Stimulated activated CD4-positive, alpha-beta T cell treated with anti-CD3 and anti-CD28 coated beads, TNF-alpha, amount 100 ng/mL, for 1 hour (primary cell): ENCODE data around the gene COASY.

Experiments
- DNase-seq, 3 donors: peaks; one replicate each; pipeline ENCODE4 v3.0.0-alpha.2; 2020; ENCODE audit warnings: low read depth in 3 of 3, low spot score in 1 of 3

The COASY gene

DNA sequence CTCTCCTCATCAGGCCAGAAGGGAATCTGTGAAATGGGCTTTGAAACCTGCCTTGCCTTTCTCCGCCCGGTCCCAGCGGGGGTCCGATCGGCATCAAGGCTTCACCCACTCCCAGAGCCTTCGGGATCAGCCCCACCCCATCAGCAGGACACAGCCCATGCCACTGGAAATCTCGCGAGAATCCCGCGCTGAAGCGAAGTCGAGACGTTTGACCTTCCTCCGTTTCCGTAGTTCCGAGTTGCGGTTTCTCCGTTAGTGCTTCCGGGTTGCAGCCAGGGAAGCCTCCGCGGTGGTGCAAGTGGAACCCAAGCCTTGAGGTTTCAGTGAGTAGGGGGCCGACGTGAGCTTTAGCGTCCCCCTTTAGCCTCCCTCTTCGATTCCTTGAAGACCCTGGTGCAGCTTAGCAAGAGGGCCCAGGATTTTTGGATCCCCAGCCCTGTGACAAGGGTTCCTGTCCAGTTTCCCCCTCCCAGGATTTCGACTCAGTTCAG, at the start of gene COASY:
TSS of gene COASY (plus strand) at position 252 of the 491 bp plus-strand sequence. CDS start 475 bp downstream, outside the sequence.
- DNase-seq: peak; percentile 70 to 82 (median 79)

DNA sequence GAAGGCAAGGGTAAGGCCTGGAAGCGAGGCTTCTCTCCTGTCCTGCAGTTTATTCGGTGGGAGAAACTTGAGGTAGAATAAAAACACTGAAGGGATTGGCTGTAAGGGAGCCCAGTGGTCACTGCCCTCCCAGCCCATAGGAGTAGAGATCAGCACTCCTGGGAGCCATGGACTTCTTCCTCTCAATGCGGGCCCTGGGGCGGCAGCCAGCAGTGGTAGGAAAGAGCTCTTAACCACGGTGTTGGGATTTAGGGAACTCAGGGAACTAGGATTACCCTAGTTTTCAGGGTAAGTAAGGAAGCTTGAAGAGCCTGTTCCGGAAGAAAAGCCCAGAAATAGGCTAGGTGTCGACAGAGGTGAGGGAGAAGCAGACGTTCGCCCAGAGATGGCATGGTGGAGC, 49.7 kb upstream of the COASY start:
- no peak for DNase-seq

DNA sequence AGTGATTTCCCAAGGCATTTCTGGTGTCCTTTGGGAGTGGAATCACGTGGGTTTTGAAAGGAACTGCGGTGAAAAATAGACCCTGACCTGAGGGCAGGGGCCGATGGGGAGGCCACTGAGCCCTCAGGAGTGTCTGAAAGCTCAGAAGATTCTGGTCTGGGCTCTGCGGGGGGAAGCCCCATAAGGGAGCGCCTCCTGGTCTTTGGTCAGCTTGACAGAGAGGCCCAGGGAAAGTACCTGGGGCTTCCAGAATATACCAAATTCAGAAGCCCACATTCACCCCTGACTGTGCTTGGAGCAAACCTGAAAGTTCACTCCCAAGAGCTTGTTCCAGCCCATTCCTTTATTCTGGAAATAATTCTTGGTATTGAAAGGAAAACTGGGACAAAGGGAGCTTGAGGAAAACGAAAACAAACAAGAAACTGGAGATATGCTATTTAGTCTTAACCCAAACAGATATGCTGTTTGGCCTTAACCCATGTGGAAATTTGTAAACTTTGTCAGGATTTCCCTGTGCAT, 49.2 kb upstream of the COASY start:
- no peak for DNase-seq

DNA sequence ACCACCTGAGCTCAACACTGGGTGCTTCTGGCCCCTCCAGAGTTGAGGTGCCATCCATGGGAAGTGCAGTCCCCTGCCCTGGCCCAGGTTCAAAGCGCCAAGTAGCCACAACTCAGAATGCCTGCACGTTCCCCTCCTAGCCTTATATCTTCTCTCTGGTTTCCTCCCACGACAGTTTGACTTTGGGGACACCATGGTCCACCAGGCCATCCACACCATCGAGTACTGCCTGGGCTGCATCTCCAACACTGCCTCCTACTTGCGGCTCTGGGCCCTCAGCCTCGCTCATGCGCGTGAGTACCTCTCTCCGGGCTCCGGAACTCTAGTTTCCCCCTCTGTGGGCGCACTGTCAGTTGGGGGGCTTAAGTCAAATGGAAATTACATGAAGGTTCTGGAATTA, 48.3 kb upstream of the COASY start:
- no peak for DNase-seq

DNA sequence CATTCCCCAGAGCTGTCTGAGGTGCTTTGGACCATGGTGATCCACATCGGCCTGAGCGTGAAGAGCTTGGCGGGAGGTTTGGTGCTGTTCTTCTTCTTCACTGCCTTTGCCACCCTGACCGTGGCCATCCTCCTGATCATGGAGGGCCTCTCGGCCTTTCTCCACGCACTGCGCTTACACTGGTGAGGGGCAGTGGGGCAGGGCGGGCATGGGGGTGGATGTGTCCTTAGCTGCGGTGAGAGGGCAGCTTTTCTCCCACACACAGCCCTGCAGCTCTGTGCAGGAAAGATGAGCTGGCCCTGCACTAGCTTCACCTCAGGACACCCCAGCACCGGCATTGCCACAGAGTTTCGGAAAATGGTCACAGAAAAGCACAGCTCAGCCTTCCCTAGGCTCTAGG, 47.7 kb upstream of the COASY start:
- DNase-seq: no peak

DNA sequence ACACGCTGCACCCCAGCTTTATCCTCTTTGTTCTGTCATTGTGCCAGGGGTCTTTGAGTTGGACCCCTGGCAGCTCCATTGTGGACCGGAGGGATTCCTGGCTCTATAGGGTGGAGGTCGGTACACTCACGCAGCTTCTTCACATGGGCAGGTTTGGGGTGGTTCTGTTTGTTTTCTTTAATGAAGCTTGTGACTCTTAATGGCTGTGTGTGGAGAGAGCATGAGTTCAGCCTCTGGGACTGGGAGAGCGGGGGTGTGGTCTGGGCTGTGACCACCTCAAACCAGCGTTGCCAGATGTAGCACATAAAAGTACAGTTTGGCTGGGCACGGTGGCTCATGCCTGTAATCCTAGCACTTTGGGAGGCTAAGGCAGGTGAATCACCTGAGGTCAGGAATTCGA, 47.1 kb upstream of the COASY start:
- no peak for DNase-seq

DNA sequence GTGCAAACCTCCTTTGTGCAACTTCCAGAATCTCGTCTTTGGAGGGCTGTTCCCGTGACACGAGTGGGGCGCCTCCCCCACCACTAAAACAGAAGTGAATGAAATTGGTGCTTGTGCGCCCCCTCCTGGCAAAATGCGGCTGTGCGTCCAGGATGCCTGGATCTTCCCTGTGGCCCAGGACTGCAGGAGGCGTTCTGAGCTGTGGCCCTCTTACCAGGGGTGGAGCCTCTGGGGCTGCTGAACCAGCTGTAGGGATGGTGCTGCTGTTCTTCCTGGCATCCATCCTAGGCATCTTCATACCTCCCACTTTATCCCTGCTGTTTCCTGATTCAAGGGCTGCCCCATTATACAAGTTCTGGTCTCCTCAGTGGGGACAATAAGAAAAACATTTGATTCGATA, 44.4 kb upstream of the COASY start:
- peak; percentile 33 to 77 (median 65) for DNase-seq

DNA sequence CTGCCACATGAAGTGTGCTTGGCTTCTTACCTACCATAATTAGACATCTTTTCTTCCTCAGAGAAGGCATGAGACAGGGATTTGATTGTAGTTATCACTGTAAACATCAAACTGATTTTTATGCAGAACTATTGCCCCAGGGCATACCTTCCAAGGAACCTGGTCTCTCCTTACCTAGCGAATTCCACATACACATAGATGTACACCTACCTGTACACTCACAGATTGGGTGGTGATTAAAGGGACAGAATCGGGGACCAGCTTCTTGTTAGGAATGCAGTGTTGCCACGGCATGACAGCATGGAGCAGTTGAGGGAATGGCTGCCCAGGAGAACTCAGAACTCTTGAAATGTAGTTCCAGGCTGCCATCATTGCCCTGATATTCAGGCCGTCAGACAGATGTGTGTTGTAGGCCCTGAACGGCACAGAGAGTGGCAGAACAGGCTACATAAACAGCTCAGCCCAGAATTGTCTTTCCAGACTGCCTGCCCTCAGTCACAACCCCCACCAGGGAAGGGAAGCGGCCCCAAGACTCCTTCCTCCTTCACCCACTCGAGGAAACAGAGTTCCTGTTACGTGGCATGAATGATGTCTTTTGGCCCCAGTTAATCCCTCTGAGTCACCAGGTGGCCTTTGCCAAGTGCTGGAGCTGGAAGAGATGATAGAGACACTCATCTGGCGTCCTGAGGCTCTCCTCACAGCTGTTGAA, 43.7 kb upstream of the COASY start:
- DNase-seq: no peak

DNA sequence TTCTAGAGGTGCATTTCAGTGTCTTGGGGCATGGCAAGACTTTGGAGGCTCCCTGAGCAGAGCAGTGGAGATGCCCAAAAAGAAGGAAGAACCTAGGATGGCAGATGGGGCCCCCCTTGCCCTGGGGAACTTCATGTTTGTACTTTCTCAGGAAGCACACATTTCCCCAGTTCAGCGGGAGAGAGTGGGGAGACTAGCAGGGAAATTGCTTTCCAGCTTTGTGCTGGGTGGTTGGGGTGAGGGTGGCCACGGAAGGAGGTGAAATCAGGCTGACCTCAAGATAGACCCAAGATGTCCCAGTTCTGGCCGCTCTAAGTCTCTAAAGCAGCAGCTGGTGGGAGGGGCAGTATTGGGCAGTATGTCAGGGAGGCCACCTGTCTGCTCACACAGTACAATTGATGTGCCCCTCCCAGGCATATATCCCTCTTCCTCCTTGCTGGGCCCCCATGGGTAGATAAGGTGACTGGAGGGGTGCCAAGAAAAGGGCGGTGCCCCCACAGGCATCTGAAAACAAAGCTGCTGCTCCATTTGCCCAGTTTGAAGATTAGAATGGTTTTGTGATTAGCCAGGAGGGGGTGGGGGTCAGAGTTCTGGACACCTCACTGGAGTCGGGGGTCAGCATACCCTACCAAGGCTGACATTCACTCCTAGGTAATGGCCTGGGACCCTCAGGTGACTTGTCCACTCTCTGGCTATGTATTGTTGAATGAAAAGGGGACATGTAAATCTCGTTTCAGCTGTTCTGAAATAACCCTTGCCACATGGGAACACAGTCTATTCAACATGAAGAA, 43.0 kb upstream of the COASY start:
- DNase-seq: no peak

DNA sequence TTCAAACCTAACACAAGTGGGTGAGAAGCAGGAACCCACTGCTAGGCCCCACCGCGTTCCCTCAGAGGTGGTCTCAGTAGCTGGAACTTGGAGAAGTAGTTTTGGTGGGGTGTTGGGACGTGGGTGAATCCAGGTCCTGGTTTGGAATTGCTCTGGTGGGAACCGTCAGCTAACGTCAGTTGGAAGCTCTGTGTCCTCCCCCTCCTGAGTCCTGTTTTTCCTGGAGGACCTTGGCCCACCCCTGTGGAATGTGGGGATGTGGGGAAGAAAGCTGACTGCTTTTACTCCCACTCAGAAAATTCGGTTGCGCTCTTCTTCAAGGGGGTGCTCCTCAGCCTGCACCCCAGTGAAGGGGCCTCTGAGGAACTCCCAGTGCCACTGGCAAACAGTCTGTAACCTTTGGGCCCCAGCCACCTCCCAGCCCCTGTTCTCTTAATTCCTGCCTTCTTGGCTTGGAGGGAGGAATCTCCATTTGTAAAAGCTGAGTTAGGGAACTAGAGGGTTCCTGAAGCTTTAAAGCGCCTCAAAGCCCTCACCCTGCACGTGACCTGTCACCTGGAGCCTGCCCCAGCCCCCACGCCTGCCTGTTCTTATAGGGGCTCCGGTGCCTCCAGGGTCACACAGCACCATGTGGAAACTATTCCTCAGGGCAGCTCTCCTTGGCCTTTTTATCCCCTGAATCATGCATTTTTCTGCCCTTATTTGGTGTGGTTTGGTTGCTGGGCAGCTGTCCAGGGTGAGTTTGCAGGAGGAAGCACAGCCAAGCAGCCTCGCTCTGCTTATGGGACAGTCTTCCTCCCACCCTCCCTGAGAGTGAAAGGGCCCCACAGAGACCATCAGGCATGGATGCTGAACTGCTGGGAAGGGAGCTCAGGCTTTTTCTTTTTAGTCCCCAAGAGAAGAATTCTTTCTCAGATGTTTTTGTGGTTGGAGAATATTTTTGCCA, 42.1 kb upstream of the COASY start:
- no peak for DNase-seq

DNA sequence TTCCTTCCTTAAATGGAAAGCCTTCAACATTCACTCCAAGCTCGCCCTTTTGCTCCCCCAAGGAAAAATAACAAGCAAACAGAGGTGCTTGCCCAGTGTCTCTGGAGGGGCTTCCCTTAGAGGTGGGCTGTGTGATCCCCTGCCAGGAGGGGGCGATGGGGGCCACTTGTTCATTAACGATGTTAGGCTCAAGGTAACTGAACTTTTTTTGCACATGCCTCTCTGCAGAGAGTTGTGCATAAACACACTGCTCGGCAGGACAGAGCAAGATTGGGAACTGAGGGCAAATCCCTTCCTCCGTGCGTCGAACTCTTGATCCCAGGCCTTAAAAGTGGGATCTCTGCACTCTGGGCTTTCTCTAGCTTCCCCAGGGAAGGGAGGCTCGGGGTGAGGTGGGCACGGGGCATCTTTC, 41.4 kb upstream of the COASY start:
- no peak for DNase-seq

DNA sequence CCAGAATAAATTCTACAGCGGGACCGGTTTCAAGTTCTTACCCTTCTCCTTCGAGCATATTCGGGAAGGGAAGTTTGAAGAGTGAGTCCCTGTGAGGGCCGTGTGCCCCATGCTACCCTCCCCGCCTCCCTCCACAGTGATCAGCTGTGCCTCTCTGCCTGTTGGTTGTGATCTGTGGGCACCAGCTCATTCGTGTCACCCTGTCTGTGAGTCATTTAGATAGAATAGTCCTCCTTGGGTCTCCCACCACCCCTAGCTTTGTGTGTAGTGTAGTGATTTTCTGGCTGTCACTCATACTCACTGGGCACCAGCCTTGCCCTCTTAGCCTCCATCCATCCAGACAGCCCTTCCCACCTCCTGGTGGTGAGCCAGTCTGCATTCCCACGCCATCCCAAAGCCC, 40.9 kb upstream of the COASY start:
- no peak for DNase-seq

DNA sequence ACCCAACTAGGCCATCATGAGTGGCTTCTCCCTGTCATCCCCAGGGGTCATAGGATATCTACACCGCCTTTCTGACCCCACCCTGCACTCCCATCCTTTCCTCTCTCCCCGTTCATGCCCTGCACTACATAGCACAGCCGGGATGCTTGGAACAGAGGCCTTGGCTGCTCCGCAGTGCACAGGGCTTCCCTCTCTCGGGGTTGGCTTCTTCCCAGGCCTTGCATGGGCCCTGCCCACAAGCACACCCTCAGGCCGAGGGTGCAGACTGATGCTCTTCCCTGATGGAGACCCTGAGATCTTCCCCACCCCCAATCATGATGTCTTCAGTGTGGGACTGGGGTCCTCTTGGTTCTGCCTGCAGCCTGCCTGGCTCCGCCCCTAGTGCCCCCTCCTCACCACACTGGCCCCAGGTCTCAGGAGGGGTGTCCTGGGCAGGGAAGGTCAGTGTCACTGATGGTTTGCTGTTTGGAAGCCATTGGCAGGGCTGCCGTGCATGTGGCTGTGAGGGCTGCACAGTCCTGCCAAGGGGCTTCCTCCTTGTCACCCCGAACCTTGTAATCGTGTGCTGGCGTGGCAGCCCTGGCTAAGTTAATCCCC, 40.2 kb upstream of the COASY start:
- no peak for DNase-seq

DNA sequence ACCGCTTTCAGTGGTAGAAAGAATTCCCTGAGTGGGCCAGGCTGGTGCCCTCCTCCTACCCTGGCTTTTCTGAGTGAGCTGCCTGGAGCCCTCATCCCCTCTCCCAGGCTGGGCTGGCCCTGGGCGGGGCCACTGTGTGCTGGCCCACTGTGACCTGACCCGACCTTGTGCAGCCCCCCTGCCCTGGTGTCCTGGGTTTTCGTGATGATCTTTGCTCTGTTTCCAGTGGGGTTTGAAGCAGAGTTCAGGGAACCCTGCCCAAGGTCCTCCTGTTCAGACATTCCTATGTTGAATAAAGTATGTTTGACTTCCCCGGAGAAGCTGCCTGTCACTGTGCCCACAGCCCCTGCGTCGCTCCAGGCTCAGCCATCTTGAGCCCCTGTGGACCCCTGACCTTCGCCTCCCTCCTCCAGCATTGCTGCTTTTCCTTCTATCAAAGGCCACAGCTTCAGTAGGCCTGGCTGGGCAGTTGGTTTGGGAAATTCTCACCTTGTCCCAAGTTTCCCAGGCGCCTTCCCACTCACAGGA, 39.6 kb upstream of the COASY start:
- no peak for DNase-seq

DNA sequence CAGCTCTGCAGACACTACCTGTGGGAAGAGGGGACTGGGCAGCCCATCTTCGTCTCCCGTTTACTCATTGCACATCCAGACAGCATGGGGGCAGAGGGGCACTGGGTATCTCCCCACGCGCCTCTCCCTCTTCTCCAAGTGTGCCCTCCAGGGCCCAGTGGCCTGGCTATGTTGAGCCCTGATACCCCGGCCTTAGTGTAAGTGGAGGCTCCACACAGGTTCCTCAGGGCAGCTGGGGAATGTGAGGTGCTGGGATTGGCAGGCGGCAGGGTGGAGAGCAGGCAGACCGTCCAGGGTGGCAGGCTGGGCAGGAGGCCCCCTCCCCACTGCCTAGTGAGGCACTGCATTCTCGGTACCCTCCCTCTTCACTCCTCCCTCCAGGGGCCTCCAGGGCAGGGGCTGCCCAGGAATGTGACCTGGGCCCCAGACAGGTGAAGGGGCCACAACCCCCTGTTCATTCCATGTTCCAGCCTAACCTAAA, 39.1 kb upstream of the COASY start:
- no peak for DNase-seq

DNA sequence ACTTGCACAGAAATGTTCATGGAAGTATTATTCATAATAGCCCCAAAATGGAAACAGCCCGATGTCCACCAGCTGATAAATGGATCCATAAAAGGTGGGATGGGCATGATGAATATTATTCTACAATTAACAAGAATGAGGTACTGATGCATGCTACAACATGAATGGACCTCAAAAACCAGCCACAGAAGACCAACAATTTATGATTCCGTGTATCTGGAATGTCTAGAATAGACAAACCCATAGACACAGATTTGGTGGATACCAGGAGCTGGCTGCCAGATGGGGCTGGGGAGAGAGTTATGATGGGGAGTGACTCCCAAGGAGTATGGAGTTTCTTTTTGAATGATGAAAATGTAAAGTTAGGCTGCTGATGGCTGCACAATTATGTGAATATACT, 36.7 kb upstream of the COASY start:
- DNase-seq: no peak

DNA sequence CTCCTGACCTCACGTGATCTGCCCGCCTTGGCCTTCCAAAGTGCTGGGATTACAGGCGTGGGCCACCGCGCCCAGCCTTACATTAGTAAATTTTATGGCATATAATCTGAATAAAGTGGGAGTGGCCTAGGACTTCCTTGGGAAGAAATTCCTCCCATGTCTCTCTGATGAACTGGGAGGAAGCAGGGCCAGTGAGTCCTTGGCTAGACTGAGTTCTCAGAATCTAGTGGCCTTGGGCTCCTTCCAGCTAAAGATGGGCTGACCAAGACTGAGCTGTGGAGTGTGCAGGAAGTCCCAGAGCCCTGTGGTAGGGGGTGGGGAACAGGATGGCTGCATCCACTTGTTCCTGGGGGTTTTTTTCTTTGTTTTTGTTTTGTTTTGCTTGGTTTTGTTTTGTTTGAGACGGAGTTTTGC, 35.9 kb upstream of the COASY start:
- no peak for DNase-seq

DNA sequence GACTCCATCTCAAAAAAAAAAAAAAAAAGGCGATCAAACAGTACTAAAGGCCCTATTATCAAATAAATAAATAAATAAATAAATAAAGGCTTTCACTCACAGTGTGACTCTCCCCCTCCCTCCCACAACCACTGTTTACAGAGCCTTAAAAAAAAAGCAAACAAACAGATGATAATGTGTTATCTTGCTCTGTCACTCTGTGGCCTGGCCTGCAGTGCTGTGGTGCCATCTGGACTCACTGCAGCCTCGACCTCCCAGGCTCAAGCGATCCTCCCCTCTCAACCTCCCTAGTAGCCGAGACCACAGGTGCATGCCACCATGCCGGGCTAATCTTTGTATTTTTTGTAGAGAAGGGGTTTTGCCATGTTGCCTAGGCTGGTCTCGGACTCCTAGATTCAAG, 34.0 kb upstream of the COASY start:
- DNase-seq: no peak

DNA sequence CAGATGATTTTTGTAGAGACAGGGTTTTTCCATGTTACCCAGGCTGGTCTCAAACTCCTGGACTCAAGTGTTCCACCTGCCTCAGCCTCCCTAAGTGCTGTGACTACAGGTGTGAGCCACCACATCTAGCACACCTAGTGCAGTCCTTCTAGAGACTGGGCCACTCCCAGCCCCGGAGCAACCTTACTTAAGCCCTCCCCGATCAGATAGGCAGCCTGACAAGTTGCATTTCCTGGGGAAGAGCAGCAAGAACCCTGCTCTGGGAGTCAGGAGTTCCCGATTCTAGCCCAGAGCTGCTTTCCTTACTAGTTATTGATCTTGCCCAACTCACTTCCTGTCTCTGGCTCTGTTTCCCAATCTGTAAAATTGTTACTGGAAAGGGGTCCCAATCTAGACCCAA, 32.9 kb upstream of the COASY start:
- no peak for DNase-seq

DNA sequence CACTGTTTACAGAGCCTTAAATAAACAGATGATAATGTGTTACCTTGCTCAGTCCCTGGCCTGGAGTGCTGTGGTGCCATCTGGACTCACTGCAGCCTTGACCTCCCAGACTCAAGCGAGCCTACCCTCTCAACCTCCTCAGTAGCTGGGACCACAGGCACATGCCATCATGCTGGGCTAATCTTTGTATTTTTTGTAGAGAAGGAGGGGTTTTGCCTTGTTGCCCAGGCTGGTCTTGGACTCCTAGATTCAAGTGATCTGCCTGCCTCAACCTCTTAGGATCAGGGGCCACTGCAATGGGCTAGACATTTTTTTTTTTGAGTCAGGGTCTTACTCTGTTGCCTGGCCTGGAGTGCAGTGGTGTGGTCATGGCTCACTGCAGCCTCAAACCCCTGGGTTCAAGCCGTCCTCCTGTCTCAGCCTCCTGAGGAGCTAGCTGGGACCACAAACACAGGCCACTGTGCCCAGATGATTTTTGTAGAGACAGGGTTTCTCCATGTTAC, 30.9 kb upstream of the COASY start:
- DNase-seq: no peak
